ENCODE data around the gene FOCAD.

GRCh38 chr9:20908461-20908860 is 224.4 kb downstream of the FOCAD start:
- TF ChIP-seq CTCF (IDR thresholded peaks at IDR 0.05; ENCODE audit: low read depth, low read length, poor library complexity, severe bottlenecking): no peak
- TF ChIP-seq EZH2phosphoT487 (IDR thresholded peaks at IDR 0.05; ENCODE audit: borderline replicate concordance, low read length): no peak

Data from DOHH2 (cell line).